AML-193 (cell line): ENCODE results near the gene SEPTIN8.

ENCODE experiments used
- DNase-seq, 2 experiments: peaks; one replicate each; lab custom pipeline; 2025; lab: John Stamatoyannopoulos, UW

The SEPTIN8 gene

DNA sequence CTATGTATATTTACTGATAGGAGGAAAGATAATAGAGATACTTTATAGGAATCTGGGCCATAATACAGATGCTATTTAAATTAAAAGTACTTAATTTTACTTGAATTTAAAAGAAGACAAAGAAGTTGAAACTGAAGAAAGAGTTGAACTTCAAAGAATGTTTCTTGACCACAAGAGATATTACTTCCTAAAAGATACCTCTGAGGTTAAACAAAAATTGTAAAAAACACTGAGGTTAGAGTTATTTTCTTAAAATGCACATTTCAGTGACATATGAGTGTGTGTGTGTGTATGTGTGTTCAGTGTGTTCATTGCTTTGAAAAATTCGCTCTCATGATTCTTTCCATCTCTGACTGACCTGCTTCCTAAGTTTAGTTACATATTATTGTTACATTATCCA lies 3.5 kb upstream of the SEPTIN8 start:
- DNase-seq = no peak

DNA sequence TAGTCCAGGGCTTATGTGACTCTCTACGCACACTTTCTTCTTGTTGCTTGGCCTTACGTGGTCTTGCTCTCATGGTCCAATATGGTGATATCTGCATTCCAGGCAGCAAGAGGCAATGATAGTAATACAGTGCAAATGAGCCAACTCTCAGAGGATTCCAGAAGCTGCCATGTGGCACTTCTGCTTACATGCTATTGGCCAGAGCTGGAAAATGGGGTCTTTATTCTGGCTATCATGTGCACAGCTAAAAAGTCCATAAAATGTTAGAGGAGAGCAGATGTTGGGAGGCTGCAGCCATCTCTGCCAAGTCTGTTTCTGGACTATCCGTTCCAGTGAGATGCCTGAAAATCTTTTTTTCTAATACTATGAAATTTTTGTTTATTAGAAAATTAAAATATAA lies 2.9 kb upstream of the SEPTIN8 start:
- no peak for DNase-seq

DNA sequence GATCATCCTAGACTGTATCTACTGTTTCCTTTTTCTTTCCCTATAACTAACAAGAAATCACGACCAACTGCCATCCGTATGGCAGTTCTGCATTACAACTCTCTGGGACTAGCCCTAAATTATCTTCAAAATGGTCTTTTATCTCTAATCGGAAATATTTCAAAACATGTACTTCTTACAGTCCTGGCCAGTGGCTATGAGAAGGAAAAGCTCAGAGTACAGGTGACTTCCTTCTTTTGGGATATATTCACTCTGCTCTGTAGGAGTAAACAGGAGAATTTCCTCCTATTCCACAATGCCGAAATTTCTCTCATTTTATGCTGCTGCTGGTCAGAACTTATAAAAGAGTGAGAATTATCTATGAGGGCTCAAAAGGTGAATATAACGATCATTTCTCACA lies 1.8 kb upstream of the SEPTIN8 start:
- DNase-seq = no peak

DNA sequence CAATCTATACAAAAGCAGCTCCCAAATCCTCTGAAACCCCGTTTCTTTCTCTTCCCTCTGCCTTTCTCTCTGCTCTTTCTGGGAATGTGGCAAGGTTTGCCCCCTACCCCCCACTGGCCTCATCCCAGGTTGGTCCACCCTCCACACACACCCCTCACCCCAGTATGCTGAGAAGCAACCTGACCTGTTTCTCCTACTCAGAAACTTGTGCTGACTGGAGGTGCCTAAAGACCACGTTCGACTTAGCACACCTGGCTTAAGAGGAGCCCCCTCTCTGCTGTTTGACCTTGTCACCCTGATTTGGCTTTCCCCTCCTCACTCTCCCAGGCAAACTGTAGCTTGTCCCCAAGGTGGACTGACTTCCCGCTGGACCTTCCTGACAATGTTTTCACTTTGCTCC lies 1.1 kb upstream of the SEPTIN8 start:
- no peak for DNase-seq

DNA sequence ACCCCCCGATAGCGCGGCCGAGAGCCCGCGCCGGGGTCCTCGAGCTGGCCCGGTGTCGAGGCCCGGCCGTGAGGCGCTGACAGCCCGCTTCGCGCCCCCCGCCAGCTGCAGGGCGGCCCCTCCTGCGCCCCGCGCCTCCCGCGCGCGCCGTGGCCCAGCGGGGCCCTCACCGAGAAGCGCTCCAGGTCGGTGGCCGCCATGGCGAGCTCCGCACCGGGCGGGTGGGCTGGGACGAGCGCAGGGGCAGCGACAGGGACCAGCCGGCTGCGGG lies 166 bp downstream of the SEPTIN8 start:
- DNase-seq = no peak

DNA sequence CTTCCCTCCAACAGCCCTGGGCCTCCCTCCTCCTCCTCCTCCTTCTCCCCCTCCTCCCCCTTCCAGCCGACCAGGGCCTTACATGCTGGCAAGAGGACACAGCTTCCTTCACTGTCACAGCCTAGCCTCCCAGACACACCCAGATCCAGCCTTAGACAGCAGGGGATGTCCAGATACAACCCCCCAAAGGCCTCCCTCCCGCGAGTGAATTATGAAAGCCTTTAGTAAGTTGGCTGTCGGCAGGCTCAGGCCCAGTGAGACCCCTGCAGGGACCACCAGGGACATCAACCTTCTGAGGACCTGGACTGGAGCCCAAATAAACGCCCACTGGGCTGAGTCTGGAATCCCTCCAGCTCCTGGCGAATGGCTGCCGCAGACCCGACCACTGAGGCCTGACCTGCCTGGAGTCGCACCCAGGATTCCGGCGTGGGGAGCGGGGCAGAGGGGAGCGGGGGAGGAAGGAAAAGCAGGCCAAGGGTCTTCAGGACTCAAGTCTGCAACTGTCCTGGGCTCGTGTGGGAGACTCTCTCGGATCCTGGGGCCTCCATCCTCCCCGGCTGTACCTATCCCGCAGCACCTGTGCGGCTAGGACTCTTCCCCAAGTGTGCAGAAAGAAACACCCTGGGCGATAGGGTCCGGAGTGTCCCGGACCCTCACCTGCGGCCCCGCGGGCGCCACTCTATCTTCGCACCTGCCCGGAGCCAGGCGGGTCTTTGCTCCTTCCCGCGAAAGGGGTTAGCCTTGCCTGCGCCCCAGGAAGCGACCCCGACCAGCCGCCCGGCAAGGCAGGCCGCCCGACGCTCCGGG lies 705 bp downstream of the SEPTIN8 start:
- DNase-seq = peak in 1 of 2 experiments; percentile 13

DNA sequence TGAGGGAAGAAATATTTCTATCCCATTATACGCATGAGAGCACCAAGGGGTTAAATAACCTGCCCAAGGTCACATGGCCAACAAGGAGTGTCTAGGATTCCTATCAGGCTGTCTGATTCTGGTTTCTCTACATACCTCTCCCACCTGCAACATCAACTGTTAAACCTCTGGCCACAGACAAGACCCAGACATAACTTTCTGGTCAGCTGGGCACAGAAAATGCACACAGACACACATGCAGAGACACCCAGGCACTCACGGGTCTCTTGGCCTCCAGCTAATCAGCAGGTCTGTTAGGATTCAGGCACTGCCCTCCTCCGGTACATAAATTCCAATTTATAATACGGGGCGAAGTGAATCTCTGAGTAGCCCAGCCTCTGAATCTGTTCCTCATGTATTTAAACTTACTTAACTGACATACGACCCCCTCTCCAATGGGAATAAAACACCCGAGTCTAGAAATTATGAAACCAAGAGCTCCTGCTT lies 1.5 kb downstream of the SEPTIN8 start:
- DNase-seq = no peak

DNA sequence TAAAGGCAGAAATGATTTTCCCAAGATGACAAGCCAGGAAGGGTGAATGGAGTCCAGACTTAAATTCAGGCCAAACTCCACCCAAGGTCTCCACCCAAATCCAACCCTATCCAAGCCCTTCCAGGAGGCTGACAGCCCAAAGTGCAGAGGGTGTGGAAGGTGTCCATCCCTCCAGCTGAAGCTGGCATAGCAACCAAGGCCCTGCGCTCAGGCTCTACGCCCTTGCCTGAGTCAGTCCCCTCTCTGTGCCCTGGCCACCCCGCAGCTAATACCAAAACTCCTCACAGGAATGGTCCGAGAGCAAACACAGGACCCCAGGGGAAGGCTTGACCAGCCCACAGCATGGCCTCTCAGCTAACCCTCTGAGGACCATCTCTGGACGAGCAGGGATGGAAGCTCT lies 2.1 kb downstream of the SEPTIN8 start:
- no peak for DNase-seq

DNA sequence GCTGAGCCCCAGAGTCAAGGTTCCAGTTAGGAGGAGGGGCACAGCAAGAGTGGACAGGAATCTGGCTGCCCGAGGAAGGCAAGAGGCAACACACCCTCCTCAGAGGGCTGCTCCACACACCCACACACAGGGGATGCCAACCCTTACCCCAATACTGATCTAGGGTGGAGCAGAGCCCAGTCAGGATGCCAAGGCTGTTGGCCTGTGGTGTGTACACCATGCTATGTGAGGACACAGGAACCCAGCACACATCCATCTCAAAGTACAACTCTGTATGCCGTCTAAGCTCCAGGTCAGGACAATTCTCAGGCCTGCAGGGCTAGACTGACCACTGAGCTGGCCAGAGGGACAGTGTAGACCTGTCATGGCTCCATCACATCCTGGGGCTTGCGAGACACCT lies 2.6 kb downstream of the SEPTIN8 start:
- no peak for DNase-seq

DNA sequence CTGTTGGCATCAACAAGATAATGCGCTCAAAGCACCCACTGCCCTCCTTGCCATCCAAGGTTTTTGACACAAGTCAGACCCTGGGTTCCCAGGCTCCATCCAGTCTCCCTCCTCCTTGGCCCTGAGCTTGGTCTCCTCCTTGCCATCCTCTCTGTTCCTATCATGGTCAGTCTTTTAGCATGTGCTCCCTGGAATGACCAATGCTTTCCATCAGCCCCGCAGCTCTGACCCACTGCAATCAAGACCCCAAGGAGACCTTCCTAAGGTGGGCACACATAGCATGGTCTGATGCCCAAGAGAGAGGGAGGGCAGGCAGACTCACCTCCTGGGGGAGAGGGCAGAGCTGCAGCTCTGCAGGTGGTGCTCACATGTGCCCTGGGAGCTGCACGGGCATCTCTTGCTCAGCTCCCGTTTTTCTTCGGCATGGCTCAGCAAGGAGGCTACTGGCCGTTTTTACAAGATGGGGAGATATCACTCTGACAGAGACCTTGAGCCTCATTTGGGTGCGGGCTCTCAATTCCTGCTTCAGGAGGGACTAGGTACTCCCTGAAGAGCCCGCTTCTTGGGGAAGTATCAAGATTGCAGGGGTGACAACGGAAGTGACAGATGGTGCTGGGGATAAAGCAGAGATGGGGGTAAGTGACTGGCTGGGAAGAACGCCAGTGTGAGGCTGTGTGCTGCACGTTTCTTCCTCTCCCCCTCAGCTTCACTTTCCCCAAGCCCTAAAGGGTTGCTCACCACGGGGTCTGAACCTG lies 3.3 kb downstream of the SEPTIN8 start:
- peak; percentile 35 to 40 for DNase-seq

DNA sequence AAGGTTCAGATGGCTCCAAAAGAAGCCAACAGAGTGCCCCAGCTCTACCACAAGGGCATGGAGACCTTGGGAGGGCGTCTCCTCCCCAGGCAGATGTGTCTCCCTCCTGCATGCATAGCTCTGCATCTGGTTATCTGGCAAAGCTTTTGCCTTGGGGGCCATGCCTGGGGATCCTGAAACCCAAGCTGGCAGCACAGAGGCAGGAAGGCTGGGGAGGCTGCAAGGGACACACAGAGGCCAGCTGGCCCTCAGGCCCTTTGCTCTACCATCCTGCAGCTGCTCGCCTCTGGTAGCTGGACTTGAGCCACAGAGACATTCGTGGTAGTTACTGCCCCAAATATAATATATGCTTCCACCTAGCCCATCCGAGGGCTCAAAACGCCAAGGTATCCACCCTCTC lies 3.9 kb downstream of the SEPTIN8 start:
- DNase-seq = no peak

DNA sequence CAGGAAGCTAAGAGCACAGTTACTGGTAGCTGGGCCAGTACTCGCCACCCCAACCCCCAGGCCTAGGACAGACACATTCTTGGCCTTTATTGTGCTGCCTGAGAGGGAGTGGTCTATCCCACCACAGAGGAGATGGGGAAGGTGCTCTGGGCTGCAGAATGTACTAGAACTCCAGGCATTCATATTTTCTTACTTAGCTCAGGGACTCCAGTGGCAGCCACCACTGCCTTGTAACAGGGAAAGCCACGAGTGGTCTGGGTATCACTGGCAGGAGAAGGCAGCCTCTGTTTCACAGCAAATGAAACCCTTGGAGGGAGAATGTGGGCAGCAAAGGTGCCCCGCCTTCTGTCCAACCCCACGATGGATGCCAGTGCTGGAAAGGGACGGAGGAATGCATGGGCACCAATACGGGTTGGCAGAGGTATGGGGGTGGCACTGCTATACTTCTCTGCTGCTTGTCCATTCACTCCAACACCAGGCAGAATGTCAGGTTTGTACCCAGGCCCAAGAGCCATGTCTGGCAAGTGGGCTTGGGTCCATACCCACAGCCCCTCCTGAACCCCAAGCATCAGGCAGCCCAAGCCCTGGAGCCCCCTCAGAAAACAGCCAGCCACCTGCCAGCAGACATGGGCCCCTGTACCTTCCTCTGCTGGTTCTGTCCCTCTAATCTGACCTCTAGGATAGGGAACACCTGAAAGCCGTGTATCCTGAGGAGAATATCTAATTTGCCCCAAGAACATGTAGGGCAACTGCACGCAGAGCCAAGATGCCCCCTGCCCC lies 4.6 kb downstream of the SEPTIN8 start:
- DNase-seq = no peak

DNA sequence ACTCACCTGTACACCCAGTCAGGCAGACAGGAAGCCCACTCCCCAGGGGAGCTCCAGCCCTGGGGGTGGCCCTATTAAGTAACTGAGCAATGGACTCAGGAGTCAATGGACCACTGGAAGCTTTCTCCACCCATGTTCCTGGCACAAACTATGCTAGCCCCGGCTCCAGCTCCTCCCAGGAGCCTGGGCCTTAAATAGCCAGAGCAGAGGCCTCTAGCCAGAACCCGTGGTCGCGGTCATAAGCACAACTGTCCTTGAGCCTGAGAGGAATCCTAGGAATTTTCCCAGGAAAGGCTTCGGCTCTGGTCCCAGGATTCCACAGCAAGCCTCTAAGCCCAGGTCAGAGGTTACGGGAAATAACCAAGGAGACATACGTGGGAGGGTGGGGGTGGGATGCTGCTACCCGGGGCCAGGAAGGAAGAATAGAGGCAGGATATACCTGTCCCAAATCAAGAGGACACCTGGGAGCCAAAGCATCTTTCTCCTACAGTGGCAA lies 5.5 kb downstream of the SEPTIN8 start:
- DNase-seq = no peak

DNA sequence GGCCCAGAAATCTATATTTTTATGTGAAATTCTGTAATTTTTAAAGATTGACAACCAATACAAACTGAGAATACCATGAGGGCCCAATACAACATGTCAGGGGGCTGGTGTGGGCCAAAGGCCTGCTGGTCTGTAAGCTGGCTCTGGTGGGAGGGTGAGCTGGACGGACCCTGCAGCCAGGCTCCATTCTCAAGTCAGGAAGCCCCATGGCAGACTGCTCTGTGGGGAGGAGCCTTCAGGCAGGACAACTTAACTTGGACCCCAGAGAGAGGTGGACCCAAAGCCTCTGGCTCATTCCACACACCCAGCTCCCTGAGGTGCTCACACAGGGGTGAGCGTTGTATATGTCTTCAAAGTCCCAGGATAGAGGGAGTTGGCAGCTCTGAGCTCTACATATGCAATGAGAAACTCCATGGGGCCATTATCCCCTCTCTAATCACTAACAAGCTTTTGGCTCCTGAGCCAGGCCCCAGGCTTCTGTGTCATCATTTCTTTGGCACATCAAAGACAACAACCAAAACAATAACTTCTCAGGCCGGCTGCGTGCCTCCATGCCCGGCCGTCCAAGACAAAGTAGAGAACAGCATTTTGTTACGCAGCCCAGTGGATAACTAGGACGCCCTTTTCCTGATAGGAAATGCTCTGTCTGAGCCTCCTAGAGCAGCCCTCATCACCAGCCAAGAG lies 6.4 kb downstream of the SEPTIN8 start:
- DNase-seq = no peak

DNA sequence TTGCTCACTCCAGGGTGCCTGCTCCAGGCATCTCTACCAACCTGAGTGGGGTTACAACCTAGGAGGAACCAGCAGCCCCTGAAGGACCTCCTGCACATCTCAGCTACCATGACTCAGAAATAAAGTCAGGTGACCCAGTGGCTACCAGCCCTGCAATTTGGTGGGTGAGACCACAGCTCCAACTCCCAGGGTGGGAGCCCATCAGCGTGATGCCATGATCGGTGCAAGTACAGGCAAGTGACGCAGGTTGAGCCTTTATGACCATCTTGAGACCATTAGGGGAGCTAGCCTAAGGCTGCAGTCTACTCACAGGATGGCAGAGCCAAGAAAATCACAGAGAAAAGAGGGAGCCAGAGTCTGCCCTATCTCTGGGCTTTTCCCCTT lies 8.6 kb downstream of the SEPTIN8 start:
- no peak for DNase-seq

DNA sequence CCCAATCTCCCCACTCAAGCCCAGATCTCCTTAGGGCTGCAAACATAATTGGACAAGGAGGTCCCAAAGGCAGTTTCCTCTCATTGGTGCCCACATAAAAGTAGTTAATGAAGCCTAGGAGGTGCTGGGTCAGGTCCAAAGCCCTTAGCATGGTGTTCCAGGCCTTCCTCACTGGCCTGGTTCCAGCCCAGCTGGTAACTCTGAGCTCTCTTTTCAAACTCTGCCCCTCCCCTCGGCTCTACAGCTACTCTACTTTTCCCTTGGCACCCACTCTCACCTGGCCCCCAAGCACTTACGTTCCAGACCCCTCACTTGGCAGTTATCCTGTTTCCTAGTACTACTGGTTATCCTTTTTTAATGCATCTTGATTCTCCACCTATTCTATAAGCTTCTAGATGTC lies 9.9 kb downstream of the SEPTIN8 start:
- no peak for DNase-seq

DNA sequence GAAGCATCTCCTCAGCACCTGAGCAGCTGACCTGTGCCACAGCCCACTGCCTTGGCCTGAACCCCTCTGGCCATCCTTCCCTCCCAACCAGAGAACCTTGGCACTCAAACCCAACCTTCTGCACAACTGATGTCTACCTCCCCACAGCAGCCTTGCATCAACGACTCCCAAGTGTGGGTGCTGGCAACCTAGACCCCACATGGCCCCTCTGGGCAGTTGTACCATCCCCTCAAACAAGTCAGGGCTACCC lies 10.3 kb downstream of the SEPTIN8 start:
- DNase-seq = no peak

DNA sequence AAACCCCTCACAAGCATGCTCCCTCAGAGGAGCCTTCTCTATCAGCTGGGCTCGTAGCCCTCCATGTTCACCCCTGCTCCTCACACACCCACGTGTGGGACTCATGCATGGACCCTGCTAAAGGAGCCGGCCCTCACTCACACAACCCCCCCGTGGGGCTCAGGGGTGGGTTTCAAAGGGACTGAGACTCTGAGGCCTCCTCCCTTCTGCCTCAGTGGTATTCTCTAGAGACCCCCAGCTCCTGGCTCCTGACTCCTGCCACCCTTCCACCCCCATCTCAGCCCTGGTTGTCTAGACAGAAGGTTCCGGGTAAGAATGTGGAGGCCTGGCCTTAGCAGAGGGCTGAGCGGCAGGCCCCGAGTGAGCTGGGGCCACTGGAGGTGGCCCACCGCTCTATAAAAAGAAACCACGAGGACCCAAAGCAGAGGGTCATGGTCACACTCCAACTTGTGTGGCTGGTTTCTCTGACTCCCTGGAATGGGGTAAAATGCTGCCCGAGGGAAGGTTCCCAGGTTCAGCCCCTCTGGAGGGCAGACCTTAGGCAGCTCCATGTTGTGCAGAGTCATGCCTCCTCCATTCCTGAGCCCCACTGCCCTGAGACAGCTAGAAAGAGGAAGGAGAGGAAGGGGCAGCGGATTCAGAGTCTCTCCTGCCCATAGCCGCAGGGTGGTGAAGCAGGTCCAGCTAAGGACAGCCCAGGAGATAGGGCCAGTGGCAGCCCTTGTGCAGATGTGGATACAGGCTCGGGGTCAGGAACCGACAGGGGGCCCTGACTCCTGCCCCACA lies 10.8 kb downstream of the SEPTIN8 start:
- no peak for DNase-seq

DNA sequence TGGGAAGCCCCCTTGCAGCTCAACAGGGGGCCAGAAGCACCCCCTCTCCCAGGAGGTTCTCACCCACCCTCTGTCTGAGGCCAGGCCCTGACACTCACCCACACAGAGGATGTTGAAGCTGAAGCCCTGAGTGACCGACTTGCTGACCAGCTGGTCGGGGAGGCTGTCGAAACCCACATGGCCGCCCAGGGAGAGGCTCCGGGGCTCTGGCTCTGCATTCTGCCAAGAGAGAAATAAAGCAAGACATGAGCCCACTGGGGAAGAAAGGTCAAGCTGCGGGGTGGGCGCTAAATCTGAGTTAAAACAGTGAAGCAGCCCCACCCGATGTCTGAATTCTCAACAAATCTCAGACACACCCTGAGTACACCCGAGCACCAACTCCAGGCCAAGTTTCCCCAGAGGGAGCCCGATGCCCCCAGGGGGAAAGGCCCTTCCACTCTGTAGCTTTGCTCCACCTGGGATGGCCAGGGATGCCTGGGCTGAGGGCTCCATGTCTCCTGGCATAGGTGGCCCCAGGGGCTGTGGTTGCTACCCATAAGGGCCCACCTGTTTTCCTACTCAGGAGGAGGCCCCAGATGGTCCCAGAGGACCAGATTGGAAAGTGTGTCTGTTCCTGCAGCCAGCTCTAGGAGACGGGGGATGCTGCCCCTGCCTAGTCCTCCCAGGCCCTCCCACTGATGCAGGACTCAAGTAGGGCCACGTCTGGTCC lies 11.6 kb downstream of the SEPTIN8 start:
- no peak for DNase-seq

DNA sequence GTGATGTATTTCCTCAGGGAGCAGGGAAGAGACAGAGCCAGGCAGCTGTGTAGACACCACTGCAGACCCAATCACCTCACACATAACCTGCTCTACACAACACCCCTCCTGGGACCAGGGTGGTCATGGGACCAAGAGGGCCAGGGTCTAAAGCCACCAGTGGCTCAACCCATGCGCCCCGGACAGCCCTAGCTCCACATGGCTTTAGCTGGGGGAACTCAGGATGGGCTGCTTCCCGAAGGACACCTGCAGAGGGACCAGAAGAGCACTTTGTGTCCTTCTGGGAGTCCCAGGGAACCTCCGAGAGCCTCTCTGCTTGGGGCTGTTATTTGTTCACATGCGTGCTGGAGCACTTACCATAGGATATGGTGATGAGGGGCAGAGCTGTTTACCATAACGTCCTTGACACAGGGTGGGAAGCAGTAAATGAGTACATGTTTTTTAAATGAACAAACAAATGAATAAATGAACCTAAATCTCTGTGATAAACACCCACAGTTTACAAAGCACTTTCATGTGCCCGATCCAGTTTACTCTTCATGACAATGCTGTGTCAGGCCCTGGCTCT lies 12.3 kb downstream of the SEPTIN8 start:
- no peak for DNase-seq

DNA sequence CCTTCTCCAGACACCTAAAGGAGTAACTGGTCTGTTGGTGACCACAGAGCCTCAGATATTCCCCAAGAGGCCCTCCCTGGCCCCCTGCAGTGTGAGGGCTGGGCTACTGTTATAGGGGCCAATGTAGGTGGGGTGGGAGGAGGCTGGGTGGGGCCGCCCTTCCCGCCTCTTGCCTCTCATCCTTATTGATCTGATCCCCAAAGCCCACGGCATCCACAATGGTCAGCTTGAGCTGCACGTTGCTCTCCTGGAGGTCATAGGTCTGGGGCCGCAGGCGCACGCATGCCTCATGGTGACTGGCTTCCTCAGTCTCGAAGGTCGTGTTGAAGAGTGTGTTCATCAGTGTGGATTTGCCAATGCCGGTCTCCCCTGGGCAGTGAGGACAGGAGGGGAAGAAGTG lies 13.0 kb downstream of the SEPTIN8 start:
- DNase-seq = no peak
